ENCODE data around the gene PLD6. TPM values are rescaled to one million over a fixed set of nuclear protein-coding genes. Genes with fewer than 3 reads are reported as not detected.

PLD6 gene
- total RNA-seq, 4 donors from 2014 or later, result 7.1 to 20.7 (median 9.3) TPM

GRCh38 chr17:17220529-17220928, 14.4 kb upstream of the PLD6 start:
- no peaks in the 10 kb centered on the region for H3K27me3 ChIP-seq
- H3K36me3 ChIP-seq, result peaks cover 0 to 100% of the 10 kb centered on the region in 2 donors
- H3K27ac ChIP-seq, result no peak overlapping the region
- no peak for TF ChIP-seq EP300 (IDR thresholded peaks at IDR 0.05)
- WGBS, 2 donors (ENCODE audit: low coverage in 1 of 2), result 98 to 100% methylated on average over 1 to 8 of the region's 8 CpGs
- H3K4me1 ChIP-seq, result no peaks in the 10 kb centered on the region
- H3K4me3 ChIP-seq, result no peak overlapping the region
- no peak for ATAC-seq
- H3K9me3 ChIP-seq, result no peaks in the 10 kb centered on the region

- H3K27ac ChIP-seq, result no peak overlapping the region
- TF ChIP-seq EP300 (IDR thresholded peaks at IDR 0.05) (no peak), CTCF (IDR thresholded peaks at IDR 0.05) (no peak), POLR2A (IDR thresholded peaks at IDR 0.05) (no peak), POLR2AphosphoS5 (IDR thresholded peaks at IDR 0.05) (no peak)
- H3K36me3 ChIP-seq, result peaks cover 0 to 100% of the 10 kb centered on the region in 2 donors
- 60 to 66% methylated on average over 2 to 3 of the region's 3 CpGs for WGBS, 2 donors (ENCODE audit: low coverage in 1 of 2)
- H3K9me3 ChIP-seq, result no peaks in the 10 kb centered on the region
- ATAC-seq, result no peak
- no peaks in the 10 kb centered on the region for H3K4me1 ChIP-seq
- no peak overlapping the region for H3K4me3 ChIP-seq
- H3K27me3 ChIP-seq, result no peaks in the 10 kb centered on the region
Observed at GRCh38 chr17:17217995-17218394, 11.9 kb upstream of the PLD6 start.

- 93 to 97% methylated on average over 5 to 9 of the region's 16 CpGs for WGBS, 2 donors (ENCODE audit: low coverage in 1 of 2)
- no peaks in the 10 kb centered on the region for H3K4me1 ChIP-seq
- TF ChIP-seq POLR2A (IDR thresholded peaks at IDR 0.05), result no peak
- no peak for TF ChIP-seq EP300 (IDR thresholded peaks at IDR 0.05)
- TF ChIP-seq POLR2AphosphoS5 (IDR thresholded peaks at IDR 0.05), result no peak
- TF ChIP-seq CTCF (IDR thresholded peaks at IDR 0.05), result no peak
- peaks cover 0 to 98% of the 10 kb centered on the region in 2 donors for H3K36me3 ChIP-seq
- H3K4me3 ChIP-seq, result no peak overlapping the region
- no peaks in the 10 kb centered on the region for H3K9me3 ChIP-seq
- ATAC-seq, result no peak
- H3K27ac ChIP-seq, result no peak overlapping the region
- no peaks in the 10 kb centered on the region for H3K27me3 ChIP-seq
Observed at GRCh38 chr17:17216776-17217175, 10.6 kb upstream of the PLD6 start.

- ATAC-seq, result no peak
- H3K27me3 ChIP-seq, result no peaks in the 10 kb centered on the region
- no peak overlapping the region for H3K4me3 ChIP-seq
- no peaks in the 10 kb centered on the region for H3K4me1 ChIP-seq
- 80% methylated on average over 3 of the region's 17 CpGs; no CpG with 5 or more reads in 1 of the 2 donors for WGBS, 2 donors (ENCODE audit: low coverage in 1 of 2)
- TF ChIP-seq EP300 (IDR thresholded peaks at IDR 0.05) (no peak), POLR2A (IDR thresholded peaks at IDR 0.05) (no peak), POLR2AphosphoS5 (IDR thresholded peaks at IDR 0.05) (no peak), CTCF (IDR thresholded peaks at IDR 0.05) (no peak)
- peaks cover 0 to 98% of the 10 kb centered on the region in 2 donors for H3K36me3 ChIP-seq
- no peak overlapping the region for H3K27ac ChIP-seq
- H3K9me3 ChIP-seq, result no peaks in the 10 kb centered on the region
Observed at GRCh38 chr17:17216236-17216635, 10.1 kb upstream of the PLD6 start.

- Histone ChIP-seq H3K27me3 (no peaks in the 10 kb centered on the region), H3K4me3 (no peak overlapping the region), H3K36me3 (peaks cover 0 to 98% of the 10 kb centered on the region in 2 donors), H3K27ac (no peak overlapping the region), H3K9me3 (no peaks in the 10 kb centered on the region), H3K4me1 (no peaks in the 10 kb centered on the region)
- TF ChIP-seq POLR2A (IDR thresholded peaks at IDR 0.05) (no peak), EP300 (IDR thresholded peaks at IDR 0.05) (no peak), CTCF (IDR thresholded peaks at IDR 0.05) (no peak), POLR2AphosphoS5 (IDR thresholded peaks at IDR 0.05) (no peak)
- 70 to 92% methylated on average over 2 to 5 of the region's 8 CpGs for WGBS, 2 donors (ENCODE audit: low coverage in 1 of 2)
- no peak for ATAC-seq
Observed at GRCh38 chr17:17215575-17215974, 9.4 kb upstream of the PLD6 start.

All from gastroesophageal sphincter (tissue), 4 donors.